ENCODE measurements around the gene PADI6.

PADI6 gene

GRCh38 chr1:17371896-17372295, at the start of gene PADI6:
TSS of gene PADI6 (plus strand) at chr1:17372196. CDS start at chr1:17372246, 50 bp downstream.
- in situ Hi-C loops (cut with HindIII; ENCODE audit: low sequenced_read_pairs): no loop called here
- DNase-seq (ENCODE audit: low read depth): no peak
- TF ChIP-seq, protein P1, sequence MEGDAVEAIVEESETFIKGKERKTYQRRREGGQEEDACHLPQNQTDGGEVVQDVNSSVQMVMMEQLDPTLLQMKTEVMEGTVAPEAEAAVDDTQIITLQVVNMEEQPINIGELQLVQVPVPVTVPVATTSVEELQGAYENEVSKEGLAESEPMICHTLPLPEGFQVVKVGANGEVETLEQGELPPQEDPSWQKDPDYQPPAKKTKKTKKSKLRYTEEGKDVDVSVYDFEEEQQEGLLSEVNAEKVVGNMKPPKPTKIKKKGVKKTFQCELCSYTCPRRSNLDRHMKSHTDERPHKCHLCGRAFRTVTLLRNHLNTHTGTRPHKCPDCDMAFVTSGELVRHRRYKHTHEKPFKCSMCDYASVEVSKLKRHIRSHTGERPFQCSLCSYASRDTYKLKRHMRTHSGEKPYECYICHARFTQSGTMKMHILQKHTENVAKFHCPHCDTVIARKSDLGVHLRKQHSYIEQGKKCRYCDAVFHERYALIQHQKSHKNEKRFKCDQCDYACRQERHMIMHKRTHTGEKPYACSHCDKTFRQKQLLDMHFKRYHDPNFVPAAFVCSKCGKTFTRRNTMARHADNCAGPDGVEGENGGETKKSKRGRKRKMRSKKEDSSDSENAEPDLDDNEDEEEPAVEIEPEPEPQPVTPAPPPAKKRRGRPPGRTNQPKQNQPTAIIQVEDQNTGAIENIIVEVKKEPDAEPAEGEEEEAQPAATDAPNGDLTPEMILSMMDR (IDR thresholded peaks at IDR 0.05; ENCODE audit: low read depth, low read length, missing control alignments): no peak
- no peak within 1 kb of the TSS for H3K4me3 ChIP-seq (ENCODE audit: low read depth, low read length)

DNA sequence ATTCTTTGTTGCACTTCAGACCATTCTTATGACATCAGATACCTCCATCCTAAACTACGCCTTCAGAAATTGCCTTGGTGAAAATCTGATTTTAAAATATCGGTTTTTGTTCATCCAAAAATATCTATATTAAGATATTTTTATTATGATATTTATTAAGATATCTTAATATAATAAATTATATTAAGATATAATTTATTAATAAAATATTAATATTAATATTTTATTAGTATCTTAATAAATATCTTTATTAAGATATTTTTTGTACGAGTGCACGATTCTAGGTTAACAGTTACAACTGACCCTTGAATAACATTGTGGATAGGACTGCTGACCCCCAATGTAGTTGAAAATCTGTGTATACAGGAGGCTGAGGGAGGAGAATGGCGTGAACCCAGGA, 43.1 kb upstream of the PADI6 start:
- in situ Hi-C loops (cut with HindIII; ENCODE audit: low sequenced_read_pairs): no loop called here
- no peak overlapping the region for H3K4me3 ChIP-seq (ENCODE audit: low read depth, low read length)
- no peak for DNase-seq (ENCODE audit: low read depth)
- TF ChIP-seq, protein P1 (IDR thresholded peaks at IDR 0.05; ENCODE audit: low read depth, low read length, missing control alignments): no peak

DNA sequence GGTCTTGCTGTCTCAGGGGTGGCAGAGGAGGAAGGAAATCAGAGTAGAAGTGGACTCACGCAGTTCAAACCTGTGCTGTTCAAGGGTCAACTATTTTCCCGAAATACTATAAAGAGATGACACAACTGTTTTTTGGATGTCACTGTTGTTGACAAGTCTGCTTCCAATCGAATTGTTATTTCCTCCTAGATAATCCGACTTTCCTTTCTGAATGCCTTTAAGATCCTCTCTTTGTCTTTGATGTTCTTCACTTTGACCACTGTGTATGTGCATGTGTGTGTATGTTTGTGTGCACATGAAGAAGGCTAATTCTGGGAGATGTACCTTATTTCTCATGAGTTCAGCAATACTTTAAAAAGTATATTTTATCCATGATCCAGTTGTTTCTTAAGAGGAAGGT, 42.4 kb upstream of the PADI6 start:
- in situ Hi-C loops (cut with HindIII; ENCODE audit: low sequenced_read_pairs): no loop called here
- DNase-seq (ENCODE audit: low read depth): no peak
- TF ChIP-seq, protein P1 (IDR thresholded peaks at IDR 0.05; ENCODE audit: low read depth, low read length, missing control alignments): no peak
- no peak overlapping the region for H3K4me3 ChIP-seq (ENCODE audit: low read depth, low read length)

DNA sequence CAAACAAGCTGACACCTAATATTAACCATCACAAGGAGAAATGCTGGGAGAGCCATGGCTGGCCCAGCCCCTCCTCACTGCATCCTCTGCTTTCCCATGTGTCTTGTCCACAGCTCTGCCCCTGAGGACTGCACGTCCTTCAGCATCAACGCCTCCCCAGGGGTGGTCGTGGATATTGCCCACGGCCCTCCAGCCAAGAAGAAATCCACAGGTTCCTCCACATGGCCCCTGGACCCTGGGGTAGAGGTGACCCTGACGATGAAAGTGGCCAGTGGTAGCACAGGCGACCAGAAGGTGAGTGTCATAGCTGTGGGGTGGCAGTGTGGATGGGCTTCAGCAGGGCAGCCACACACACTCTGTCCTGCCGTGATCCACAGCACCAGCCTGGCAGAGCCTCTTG, 41.1 kb upstream of the PADI6 start:
- H3K4me3 ChIP-seq (ENCODE audit: low read depth, low read length): no peak overlapping the region
- TF ChIP-seq, protein P1 (IDR thresholded peaks at IDR 0.05; ENCODE audit: low read depth, low read length, missing control alignments): no peak
- in situ Hi-C loops (cut with HindIII; ENCODE audit: low sequenced_read_pairs): no loop called here
- DNase-seq (ENCODE audit: low read depth): no peak

- in situ Hi-C loops (cut with HindIII; ENCODE audit: low sequenced_read_pairs): no loop called here
- TF ChIP-seq, protein P1 (IDR thresholded peaks at IDR 0.05; ENCODE audit: low read depth, low read length, missing control alignments): no peak
- no peak overlapping the region for H3K4me3 ChIP-seq (ENCODE audit: low read depth, low read length)
- DNase-seq (ENCODE audit: low read depth): no peak
Observed at GRCh38 chr1:17333081-17333480, 38.9 kb upstream of the PADI6 start.

DNA sequence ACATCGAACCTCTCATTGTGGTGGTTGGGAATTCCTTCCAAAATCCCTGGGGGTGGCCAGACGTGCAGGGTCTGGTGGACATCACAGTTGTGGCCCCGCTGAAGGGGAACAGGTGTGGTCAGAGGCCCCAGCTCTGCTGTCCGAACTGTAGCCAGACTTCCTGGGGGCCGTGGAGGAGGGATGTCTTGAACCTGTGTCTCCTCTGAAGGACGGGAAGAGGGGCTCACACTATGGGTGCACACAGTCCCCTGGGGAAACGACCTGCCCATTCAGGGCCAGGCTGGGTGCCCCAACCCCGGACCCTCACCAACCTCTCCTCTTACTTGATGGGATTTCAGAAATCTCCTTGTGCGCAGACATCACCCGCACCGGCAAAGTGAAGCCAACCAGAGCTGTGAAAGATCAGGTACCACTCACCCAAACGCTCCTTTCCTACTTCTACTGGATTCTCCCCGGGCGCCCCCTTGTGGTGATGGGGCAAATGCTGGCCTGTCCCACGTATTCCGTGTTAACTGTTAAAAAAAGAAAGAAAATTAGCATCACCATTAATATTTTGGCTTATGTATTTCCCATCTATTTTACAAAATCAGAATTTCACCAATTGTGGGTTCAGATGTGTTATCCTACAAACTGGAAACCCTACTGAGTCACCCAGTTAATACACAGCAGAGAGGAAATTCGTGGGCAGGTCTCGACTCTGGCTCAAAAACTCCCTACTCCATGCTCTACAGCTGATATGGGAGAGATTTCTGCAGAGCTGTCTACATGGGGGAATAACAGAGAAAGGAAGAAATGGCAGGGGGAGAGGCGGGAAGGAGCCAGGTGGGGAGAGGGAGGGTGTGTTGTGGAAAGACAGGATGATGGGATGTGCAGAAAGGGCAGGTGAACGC, 35.9 kb upstream of the PADI6 start:
- H3K4me3 ChIP-seq (ENCODE audit: low read depth, low read length): no peak overlapping the region
- TF ChIP-seq, protein P1 (IDR thresholded peaks at IDR 0.05; ENCODE audit: low read depth, low read length, missing control alignments): peak; percentile 91
- in situ Hi-C loops (cut with HindIII; ENCODE audit: low sequenced_read_pairs): no loop called here
- peak; percentile 43 for DNase-seq (ENCODE audit: low read depth)
